Uterus (tissue), 4 donors: ENCODE results near the gene PRELID3B. TPM values are rescaled to one million over a fixed set of nuclear protein-coding genes. Genes with fewer than 3 reads are reported as not detected.

ENCODE experiments used
- DNase-seq, 2 donors: peaks; one replicate each; pipeline ENCODE4 v3.0.0-alpha.2; 2019 to 2020
- H3K27ac ChIP-seq, 2 donors: fragments of 200-600 bp; sonication (generic); 1 replicate in 1 of 2; 2 replicates in 1 of 2; pipeline ENCODE4 v1.5.1; 2016 to 2018
- H3K27me3 ChIP-seq, 2 donors: fragments of 200-600 bp; sonication (generic); one replicate each; pipeline ENCODE4 v1.5.1; 2018 to 2019; ENCODE audit warnings: control low read depth in 1 of 2
- H3K36me3 ChIP-seq, 2 donors: fragments of 200-600 bp; sonication (generic); one replicate each; pipeline ENCODE4 v1.5.1; 2019; ENCODE audit warnings: control low read depth in 1 of 2
- H3K4me1 ChIP-seq, 2 donors: fragments of 200-600 bp; sonication (generic); one replicate each; pipeline ENCODE4 v1.5.1; 2018 to 2019; ENCODE audit warnings: control low read depth in 1 of 2
- H3K4me3 ChIP-seq, 2 donors: fragments of 200-600 bp; sonication (generic); 1 replicate in 1 of 2; 2 replicates in 1 of 2; pipeline ENCODE4 v1.5.1; 2018 to 2019; ENCODE audit warnings: mild to moderate bottlenecking in 1 of 2
- H3K9me3 ChIP-seq, 2 donors: fragments of 200-600 bp; sonication (generic); one replicate each; pipeline ENCODE4 v1.5.1; 2019; ENCODE audit warnings: control low read depth in 1 of 2
- CTCF ChIP-seq, 4 experiments: fragments of 200-600 bp in 2 of 4; fragments of 450-650 bp in 2 of 4; sonication (generic) in 2 of 4; IDR thresholded peaks; one replicate each; pipeline ENCODE4 v1.5.1; 2016 to 2019; ENCODE audit warnings: antibody characterized with exemption in 4 of 4, mild to moderate bottlenecking in 2 of 4, moderate library complexity in 1 of 4
- POLR2A ChIP-seq, 2 donors: fragments of 450-650 bp; IDR thresholded peaks; one replicate each; pipeline ENCODE4 v1.6.1; 2016; ENCODE audit warnings: antibody characterized with exemption in 2 of 2, mild to moderate bottlenecking in 1 of 2, moderate library complexity in 1 of 2
- intact Hi-C: fragments of 100-400 bp; cut with DNase I; formaldehyde crosslinking; loops from one replicate; pipeline ENCODE4 v1.15.1; 2023; ENCODE audit warnings: low total_unique reads
- total RNA-seq, 4 donors: library from RNA; depleted of rRNA in 3 of 4; stranded (reverse); fragments of >200 nt in 3 of 4; gene quantifications; one replicate each; pipeline versions ENCODE4 v1.1.0 to v1.2.4, GENCODE V29; 2014 to 2023
- donor health status: DM: yes; HTN: yes; CAD: no.

Gene PRELID3B
- total RNA-seq, 4 donors from 2014 or later = 13.3 to 44.3 (median 31.9) TPM

GRCh38 chr20:59032713-59033059 lies 9.9 kb downstream of the PRELID3B start:
- no peak for DNase-seq
- no peak for TF ChIP-seq POLR2A (IDR thresholded peaks at IDR 0.05)
- TF ChIP-seq CTCF (IDR thresholded peaks at IDR 0.05) = peak in 1 of 4 experiments; percentile 12

GRCh38 chr20:59032023-59032712 lies 10.4 kb downstream of the PRELID3B start, which contains the start of gene ATP5F1E:
Gene ATP5F1E (minus strand): TSS chr20:59032335. CDS start chr20:59032251, 84 bp downstream.
- Histone ChIP-seq H3K27me3 (no peaks in the 10 kb centered on the region), H3K27ac (peak within 1 kb of the TSS; percentile 83 to 88), H3K4me3 (peak within 1 kb of the TSS; percentile 79 to 81), H3K4me1 (peaks cover 0 to 5% of the 10 kb centered on the region in 2 donors), H3K36me3 (no peaks in the 10 kb centered on the region), H3K9me3 (no peaks in the 10 kb centered on the region)
- peak; percentile 81 to 90 for TF ChIP-seq POLR2A (IDR thresholded peaks at IDR 0.05)
- TF ChIP-seq CTCF (IDR thresholded peaks at IDR 0.05) = peak in 1 of 4 experiments; percentile 26
- DNase-seq = peak; percentile 93 to 96
- intact Hi-C loops = no loop called here

More at GRCh38 chr20:59032713-59033059, 9.9 kb downstream of the PRELID3B start:
- Histone ChIP-seq H3K27me3 (no peaks in the 10 kb centered on the region), H3K4me3 (peak overlapping the region; percentile 79 to 81), H3K9me3 (no peaks in the 10 kb centered on the region), H3K27ac (peak overlapping the region; percentile 83 to 88), H3K4me1 (peaks cover 0 to 5% of the 10 kb centered on the region in 2 donors), H3K36me3 (no peaks in the 10 kb centered on the region)
- intact Hi-C loops = no loop called here

DNA sequence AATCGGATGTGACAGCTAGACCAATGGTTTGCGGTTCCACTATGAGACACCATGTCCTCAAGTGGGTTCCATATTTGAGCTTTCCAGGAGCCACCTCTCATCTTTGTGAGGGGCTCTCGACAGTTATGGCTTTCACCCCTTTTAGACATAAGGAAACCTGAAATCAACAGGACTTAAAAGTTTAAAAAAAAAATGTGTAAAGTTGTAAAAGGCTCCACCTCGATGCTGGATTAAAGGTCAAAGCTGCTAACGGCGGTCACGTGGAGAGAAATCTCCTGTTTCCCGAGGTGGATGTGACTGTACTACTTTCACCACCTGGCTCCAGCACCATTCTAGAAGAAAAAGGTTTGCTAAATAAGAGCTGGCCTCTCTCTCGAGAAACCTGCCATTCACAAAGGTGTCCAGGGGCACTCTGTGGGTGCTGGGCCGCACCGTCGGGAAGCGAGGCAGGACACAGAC lies 11.0 kb downstream of the PRELID3B start:
- Histone ChIP-seq H3K27ac (peak overlapping the region; percentile 83 to 88), H3K27me3 (no peaks in the 10 kb centered on the region), H3K36me3 (no peaks in the 10 kb centered on the region), H3K4me3 (peak overlapping the region; percentile 79 to 81), H3K4me1 (peaks cover 0 to 5% of the 10 kb centered on the region in 2 donors), H3K9me3 (no peaks in the 10 kb centered on the region)
- TF ChIP-seq CTCF (IDR thresholded peaks at IDR 0.05) = no peak
- TF ChIP-seq POLR2A (IDR thresholded peaks at IDR 0.05) = no peak
- intact Hi-C loops = no loop called here
- DNase-seq = no peak

DNA sequence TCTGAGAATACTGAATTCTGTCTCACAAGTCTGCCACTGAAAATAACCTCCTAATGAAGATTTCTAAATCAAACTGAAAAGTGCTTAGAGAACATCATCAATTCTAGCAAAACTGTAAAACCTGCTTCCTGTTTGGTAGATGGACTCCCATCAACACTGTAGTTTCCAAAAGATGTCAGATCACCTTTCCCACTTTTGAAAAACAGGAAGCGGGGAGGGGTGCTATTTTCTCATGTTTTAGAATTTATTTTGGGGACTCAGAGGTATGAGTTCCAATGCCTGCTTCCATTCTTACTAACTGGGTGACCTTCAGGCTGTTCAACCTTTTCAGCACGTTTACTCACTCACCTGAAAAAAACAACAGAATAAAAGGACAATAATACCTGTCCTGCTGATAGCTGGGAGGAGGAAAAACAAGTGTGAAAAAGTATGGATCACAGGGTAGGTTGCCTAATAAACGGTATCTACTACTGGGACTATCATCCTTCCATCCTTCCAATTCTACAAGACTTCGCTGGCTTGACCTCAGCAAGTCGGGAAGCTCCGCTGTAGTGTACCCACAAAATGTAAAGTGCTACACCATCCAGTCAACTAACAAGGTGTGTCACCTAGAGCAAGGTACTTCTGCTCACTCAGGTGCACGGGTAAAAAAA lies 11.5 kb downstream of the PRELID3B start:
- no peak for DNase-seq
- H3K4me1 ChIP-seq = peaks cover 3 to 5% of the 10 kb centered on the region in 2 donors
- H3K27ac ChIP-seq = peak overlapping the region in 1 of 2 donors; percentile 83
- H3K4me3 ChIP-seq = peak overlapping the region; percentile 79 to 81
- intact Hi-C loops = no loop called here
- no peak for TF ChIP-seq CTCF (IDR thresholded peaks at IDR 0.05)
- no peak for TF ChIP-seq POLR2A (IDR thresholded peaks at IDR 0.05)
- H3K36me3 ChIP-seq = no peaks in the 10 kb centered on the region
- H3K27me3 ChIP-seq = no peaks in the 10 kb centered on the region
- no peaks in the 10 kb centered on the region for H3K9me3 ChIP-seq

DNA sequence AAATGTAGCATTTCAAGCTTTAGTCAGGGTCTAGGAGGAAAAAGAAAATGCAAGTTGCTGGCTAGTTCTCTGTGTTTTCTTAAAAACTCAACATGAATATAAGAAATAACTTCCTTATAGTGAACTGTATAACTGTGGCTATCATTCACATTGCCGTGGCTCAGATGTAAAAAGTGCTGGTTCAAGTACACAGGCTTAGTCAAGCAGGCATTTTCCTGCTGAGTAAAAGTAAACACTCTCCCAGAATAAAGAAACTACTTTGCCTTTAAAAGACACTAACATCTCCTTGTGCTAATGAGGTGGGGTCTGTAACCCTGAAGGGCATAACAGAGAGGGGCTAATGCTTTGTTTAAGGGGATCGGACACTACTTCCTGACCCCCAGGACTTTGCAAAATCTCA lies 13.8 kb downstream of the PRELID3B start:
- Histone ChIP-seq H3K4me1 (peaks cover 3 to 5% of the 10 kb centered on the region in 2 donors), H3K27me3 (no peaks in the 10 kb centered on the region), H3K27ac (no peak overlapping the region), H3K9me3 (no peaks in the 10 kb centered on the region), H3K36me3 (no peaks in the 10 kb centered on the region), H3K4me3 (no peak overlapping the region)
- intact Hi-C loops = no loop called here
- no peak for TF ChIP-seq POLR2A (IDR thresholded peaks at IDR 0.05)
- no peak for TF ChIP-seq CTCF (IDR thresholded peaks at IDR 0.05)
- no peak for DNase-seq
